Mammary epithelial cell (primary cell): ENCODE measurements around the gene WDR36.

ENCODE experiments used
- CTCF ChIP-seq, 2 donors: IDR thresholded peaks in 1 of 2; conservative IDR thresholded peaks in 1 of 2; 2 replicates each; pipeline ENCODE4 v1.5.1; 2011 to 2012; ENCODE audit warnings: inconsistent platforms in 2 of 2, low read length in 2 of 2, mild to moderate bottlenecking in 2 of 2, control low read depth in 1 of 2, low read depth in 1 of 2; ENCODE audit not compliant: insufficient read depth in 1 of 2; ENCODE audit errors: extremely low read depth in 1 of 2
- EZH2 ChIP-seq: IDR thresholded peaks from 2 replicates; pipeline ENCODE4 v1.6.1; 2012; ENCODE audit warnings: low read length, inconsistent platforms, borderline replicate concordance

DNA sequence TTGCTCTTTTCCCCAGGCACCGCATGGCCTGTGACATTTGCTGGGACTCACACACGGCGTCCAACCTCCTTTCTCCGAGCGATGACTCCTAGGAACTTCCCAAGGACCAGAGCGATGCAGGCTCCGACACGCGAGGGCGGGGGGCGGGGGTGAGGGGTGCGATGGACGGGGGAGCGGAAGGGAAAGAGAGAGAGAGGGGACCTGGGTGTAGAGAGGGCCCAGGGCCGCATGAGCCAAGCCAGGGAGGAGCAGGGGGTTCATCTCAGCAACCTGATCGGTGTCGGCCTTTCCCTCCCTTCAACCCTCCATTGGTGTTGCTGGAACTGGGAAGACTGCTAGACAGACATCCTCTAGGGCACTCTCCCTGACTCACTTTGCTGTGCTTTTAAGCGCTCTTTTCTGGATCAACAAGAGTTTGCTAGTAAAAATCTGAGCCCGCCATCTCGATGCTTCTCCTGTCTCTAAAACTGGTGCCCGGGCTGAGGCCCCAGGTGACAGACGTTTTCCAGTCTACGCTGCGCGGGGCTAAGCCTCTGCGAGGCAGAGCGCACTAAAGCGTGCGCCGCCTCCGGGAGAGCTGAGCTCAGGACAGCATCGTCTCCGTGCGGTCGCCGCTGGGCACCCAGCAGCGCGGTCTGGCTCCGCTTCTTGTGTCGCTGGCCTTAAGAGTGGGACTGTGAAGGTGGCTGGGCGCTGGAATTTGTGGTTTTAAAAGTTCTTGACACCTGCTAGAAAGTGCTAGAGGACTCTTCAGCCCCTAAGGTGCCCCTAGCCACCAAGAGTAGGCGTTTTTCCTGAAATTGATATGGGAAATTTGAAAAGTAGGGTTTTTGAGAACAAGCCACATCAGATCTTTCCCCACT, 21.6 kb upstream of the WDR36 start:
- TF ChIP-seq EZH2 (no peak), CTCF (conservative IDR thresholded peaks at IDR 0.05 in 1 of 2, IDR thresholded peaks at IDR 0.05 in 1 of 2; ENCODE audit: extremely low read depth in 1 of 2, insufficient read depth in 1 of 2, low read depth in 1 of 2, low read length in 2 of 2) (no peak)
